Measurements from ENCODE around the gene KCNN1. TPM values are rescaled to one million over a fixed set of nuclear protein-coding genes. Genes with fewer than 3 reads are reported as not detected.
A peak's percentile ranks its signal among the peaks of the same experiment; 100 is the strongest.

KCNN1 gene
- total RNA-seq, 1 experiment from 2014 or later = 0.61 TPM

DNA sequence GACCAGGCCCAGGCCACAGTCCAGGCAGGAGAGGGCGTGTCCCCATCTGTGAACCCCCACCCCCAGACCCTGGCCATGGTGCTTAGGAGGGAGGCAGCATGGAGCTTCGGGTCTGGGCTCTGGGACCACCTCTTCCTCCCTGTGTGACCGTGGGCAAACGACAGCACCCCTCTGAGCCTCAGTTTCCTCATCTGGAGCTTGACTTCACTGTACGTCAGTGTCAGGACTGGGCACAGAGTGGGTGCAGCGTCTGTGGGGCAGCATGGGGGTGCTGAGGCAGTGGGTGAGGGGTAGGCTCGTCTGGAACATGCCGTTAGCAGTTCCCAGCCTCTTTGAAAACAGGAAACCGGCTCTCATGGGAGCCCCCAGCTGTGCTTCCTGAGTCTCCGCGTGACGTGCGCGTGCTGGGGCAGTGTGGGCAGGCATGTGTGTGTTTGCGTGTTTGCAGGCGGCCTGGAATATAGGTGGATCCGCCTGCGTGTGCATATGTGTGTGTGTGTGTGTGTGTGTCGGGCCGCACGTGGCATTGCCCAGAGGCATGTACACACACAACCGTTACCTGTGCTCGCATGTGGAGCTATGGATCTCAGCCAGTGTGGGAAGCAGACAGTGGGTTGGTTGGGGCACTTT, 56.8 kb downstream of the KCNN1 start:
- intact Hi-C loops (cut with micrococcal nuclease) = no loop called here
- ChIA-PET POLR2A (no interaction called here), RAD21 (ENCODE audit: low non-redundant PET in 1 of 2, low total read pairs in 2 of 2, uncharacterized antibody in 2 of 2, unreplicated experiment in 2 of 2) (no interaction called here), CTCF (no interaction called here)
- BruUV-seq (replicated peaks) = no TSS peak
- Histone ChIP-seq H3K4me2 (ENCODE audit: low read length) (peak overlapping the region; percentile 89), H3K27me3 (ENCODE audit: insufficient read depth, low read length) (no peaks in the 10 kb centered on the region), H3K9me3 (ENCODE audit: control insufficient read depth in 1 of 2, insufficient read depth in 1 of 2, low read depth in 1 of 2, low read length in 2 of 2) (no peaks in the 10 kb centered on the region), H3K9me2 (ENCODE audit: insufficient read depth) (no peaks in the 10 kb centered on the region), H3K4me3 (replicated peaks in 1 of 2; ENCODE audit: low read depth in 1 of 2, low read length in 2 of 2) (peak overlapping the region in 1 of 2 experiments; percentile 87; a peak in 1 of 4 replicates), H3K9ac (ENCODE audit: low read length) (0 out of 2 replicates have a peak overlapping the region, but pooled peaks have one; percentile 79), H4K20me1 (ENCODE audit: insufficient read depth) (no peaks in the 10 kb centered on the region), H3K27ac (ENCODE audit: low read depth, low read length) (peak overlapping the region; percentile 66; the same call in 1 of the 2 replicates), H3K4me1 (ENCODE audit: control insufficient read depth in 1 of 2, insufficient read depth in 2 of 2, low read length in 2 of 2) (peaks cover 29 to 45% of the 10 kb centered on the region in 2 experiments), H3K79me2 (ENCODE audit: insufficient read depth, low read length) (peaks cover 13% of the 10 kb centered on the region), H3K36me3 (ENCODE audit: control insufficient read depth in 1 of 2, insufficient read depth in 2 of 2, low read length in 2 of 2) (no peaks in the 10 kb centered on the region), H2AFZ (ENCODE audit: low read depth, low read length, poor library complexity, severe bottlenecking) (no peak overlapping the region)
- DNase-seq (ENCODE audit: low read depth, low spot score) (no peak), ATAC-seq (no peak)
- TF ChIP-seq, protein P1, sequence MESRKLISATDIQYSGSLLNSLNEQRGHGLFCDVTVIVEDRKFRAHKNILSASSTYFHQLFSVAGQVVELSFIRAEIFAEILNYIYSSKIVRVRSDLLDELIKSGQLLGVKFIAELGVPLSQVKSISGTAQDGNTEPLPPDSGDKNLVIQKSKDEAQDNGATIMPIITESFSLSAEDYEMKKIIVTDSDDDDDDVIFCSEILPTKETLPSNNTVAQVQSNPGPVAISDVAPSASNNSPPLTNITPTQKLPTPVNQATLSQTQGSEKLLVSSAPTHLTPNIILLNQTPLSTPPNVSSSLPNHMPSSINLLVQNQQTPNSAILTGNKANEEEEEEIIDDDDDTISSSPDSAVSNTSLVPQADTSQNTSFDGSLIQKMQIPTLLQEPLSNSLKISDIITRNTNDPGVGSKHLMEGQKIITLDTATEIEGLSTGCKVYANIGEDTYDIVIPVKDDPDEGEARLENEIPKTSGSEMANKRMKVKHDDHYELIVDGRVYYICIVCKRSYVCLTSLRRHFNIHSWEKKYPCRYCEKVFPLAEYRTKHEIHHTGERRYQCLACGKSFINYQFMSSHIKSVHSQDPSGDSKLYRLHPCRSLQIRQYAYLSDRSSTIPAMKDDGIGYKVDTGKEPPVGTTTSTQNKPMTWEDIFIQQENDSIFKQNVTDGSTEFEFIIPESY (IDR thresholded peaks at IDR 0.05; ENCODE audit: extremely low read depth, insufficient replicate concordance, low read length) = no peak
- TF ChIP-seq CBX3 (IDR thresholded peaks at IDR 0.05; ENCODE audit: low read depth) = no peak
- TF ChIP-seq, protein P2, sequence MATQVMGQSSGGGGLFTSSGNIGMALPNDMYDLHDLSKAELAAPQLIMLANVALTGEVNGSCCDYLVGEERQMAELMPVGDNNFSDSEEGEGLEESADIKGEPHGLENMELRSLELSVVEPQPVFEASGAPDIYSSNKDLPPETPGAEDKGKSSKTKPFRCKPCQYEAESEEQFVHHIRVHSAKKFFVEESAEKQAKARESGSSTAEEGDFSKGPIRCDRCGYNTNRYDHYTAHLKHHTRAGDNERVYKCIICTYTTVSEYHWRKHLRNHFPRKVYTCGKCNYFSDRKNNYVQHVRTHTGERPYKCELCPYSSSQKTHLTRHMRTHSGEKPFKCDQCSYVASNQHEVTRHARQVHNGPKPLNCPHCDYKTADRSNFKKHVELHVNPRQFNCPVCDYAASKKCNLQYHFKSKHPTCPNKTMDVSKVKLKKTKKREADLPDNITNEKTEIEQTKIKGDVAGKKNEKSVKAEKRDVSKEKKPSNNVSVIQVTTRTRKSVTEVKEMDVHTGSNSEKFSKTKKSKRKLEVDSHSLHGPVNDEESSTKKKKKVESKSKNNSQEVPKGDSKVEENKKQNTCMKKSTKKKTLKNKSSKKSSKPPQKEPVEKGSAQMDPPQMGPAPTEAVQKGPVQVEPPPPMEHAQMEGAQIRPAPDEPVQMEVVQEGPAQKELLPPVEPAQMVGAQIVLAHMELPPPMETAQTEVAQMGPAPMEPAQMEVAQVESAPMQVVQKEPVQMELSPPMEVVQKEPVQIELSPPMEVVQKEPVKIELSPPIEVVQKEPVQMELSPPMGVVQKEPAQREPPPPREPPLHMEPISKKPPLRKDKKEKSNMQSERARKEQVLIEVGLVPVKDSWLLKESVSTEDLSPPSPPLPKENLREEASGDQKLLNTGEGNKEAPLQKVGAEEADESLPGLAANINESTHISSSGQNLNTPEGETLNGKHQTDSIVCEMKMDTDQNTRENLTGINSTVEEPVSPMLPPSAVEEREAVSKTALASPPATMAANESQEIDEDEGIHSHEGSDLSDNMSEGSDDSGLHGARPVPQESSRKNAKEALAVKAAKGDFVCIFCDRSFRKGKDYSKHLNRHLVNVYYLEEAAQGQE (IDR thresholded peaks at IDR 0.05; ENCODE audit: low read depth) = no peak
- no peak for TF ChIP-seq TCF7L2 (IDR thresholded peaks at IDR 0.05; ENCODE audit: borderline replicate concordance, extremely low read depth, insufficient read depth, insufficient read length)
- TF ChIP-seq POLR2AphosphoS5 (IDR thresholded peaks at IDR 0.05; ENCODE audit: low read depth, low read length) = no peak
- TF ChIP-seq ZFX (IDR thresholded peaks at IDR 0.05) = no peak
- TF ChIP-seq SIN3A (IDR thresholded peaks at IDR 0.05; ENCODE audit: low read depth) = no peak
- TF ChIP-seq EZH2 (IDR thresholded peaks at IDR 0.05) = no peak
- TF ChIP-seq, protein P3, sequence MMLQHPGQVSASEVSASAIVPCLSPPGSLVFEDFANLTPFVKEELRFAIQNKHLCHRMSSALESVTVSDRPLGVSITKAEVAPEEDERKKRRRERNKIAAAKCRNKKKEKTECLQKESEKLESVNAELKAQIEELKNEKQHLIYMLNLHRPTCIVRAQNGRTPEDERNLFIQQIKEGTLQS (IDR thresholded peaks at IDR 0.05) = no peak
- TF ChIP-seq SRF (IDR thresholded peaks at IDR 0.05; ENCODE audit: low read depth) = no peak
- TF ChIP-seq, protein P4, sequence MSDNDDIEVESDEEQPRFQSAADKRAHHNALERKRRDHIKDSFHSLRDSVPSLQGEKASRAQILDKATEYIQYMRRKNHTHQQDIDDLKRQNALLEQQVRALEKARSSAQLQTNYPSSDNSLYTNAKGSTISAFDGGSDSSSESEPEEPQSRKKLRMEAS (IDR thresholded peaks at IDR 0.05) = no peak
- TF ChIP-seq FOSL1 (IDR thresholded peaks at IDR 0.05; ENCODE audit: low read depth) = no peak
- no peak for TF ChIP-seq EGR1 (IDR thresholded peaks at IDR 0.05; ENCODE audit: low read depth)
- TF ChIP-seq EZH2phosphoT487 (IDR thresholded peaks at IDR 0.05; ENCODE audit: borderline replicate concordance) = no peak
- TF ChIP-seq ZNF274 (IDR thresholded peaks at IDR 0.05; ENCODE audit: low read depth, low read length) = no peak
- no peak for TF ChIP-seq ELF1 (IDR thresholded peaks at IDR 0.05; ENCODE audit: borderline replicate concordance, low read depth)
- no peak for TF ChIP-seq SP1 (IDR thresholded peaks at IDR 0.05; ENCODE audit: low read depth)

All from HCT116 (cell line).